Measurements from ENCODE around the gene PALS2. TPM values are rescaled to one million over a fixed set of nuclear protein-coding genes. Genes with fewer than 3 reads are reported as not detected.

PALS2 gene
- total and polyA plus RNA-seq, 2 of the 13 experiments (the other 11 are each of a cell fraction or from before 2014, with no cell fraction given) = 3.1 to 21.9 TPM

GRCh38 chr7:24549991-24550390 is 23.3 kb upstream of the PALS2 start (continued):
- TF ChIP-seq ZNF142 (CRISPR knock-in tag; IDR thresholded peaks at IDR 0.05) (no peak), NR1H2 (CRISPR knock-in tag; IDR thresholded peaks at IDR 0.05; ENCODE audit: borderline replicate concordance, low read depth) (no peak), ZSCAN12 (CRISPR knock-in tag; IDR thresholded peaks at IDR 0.05) (no peak), SSRP1 (CRISPR knock-in tag; IDR thresholded peaks at IDR 0.05) (no peak)

- no peak for TF ChIP-seq NFATC3 (CRISPR knock-in tag; IDR thresholded peaks at IDR 0.05)
- no peak for TF ChIP-seq ZBTB7A (CRISPR knock-in tag; IDR thresholded peaks at IDR 0.05)
- TF ChIP-seq ZBTB1 (CRISPR knock-in tag; IDR thresholded peaks at IDR 0.05; ENCODE audit: borderline replicate concordance) = no peak
- TF ChIP-seq ZNF17 (CRISPR knock-in tag; IDR thresholded peaks at IDR 0.05) = no peak
- no peak for TF ChIP-seq TIGD3 (CRISPR knock-in tag; IDR thresholded peaks at IDR 0.05; ENCODE audit: borderline replicate concordance)
- no peak for TF ChIP-seq ZKSCAN1 (IDR thresholded peaks at IDR 0.05; ENCODE audit: low read length)
- no peak for TF ChIP-seq IRX3 (CRISPR knock-in tag; IDR thresholded peaks at IDR 0.05; ENCODE audit: borderline replicate concordance, low read depth)
- TF ChIP-seq THAP8 (CRISPR knock-in tag; IDR thresholded peaks at IDR 0.05; ENCODE audit: borderline replicate concordance) = no peak
- no peak for TF ChIP-seq CERS6 (CRISPR knock-in tag; IDR thresholded peaks at IDR 0.05)
- TF ChIP-seq ZFP37 (CRISPR knock-in tag; IDR thresholded peaks at IDR 0.05; ENCODE audit: borderline replicate concordance) = no peak
- intact Hi-C loops (cut with micrococcal nuclease; ENCODE audit: unreplicated experiment) = no loop called here
- Histone ChIP-seq H4K20me1 (ENCODE audit: insufficient read depth, low read length) (no peaks in the 10 kb centered on the region), H3K27ac (ENCODE audit: extremely low read length, insufficient read depth, low read length) (no peak overlapping the region), H3K4me1 (ENCODE audit: insufficient read depth, low read length) (no peaks in the 10 kb centered on the region), H3K27me3 (ENCODE audit: control insufficient read depth in 1 of 2, insufficient read depth in 2 of 2, low read length in 2 of 2) (no peaks in the 10 kb centered on the region), H3K4me3 (replicated peaks in 1 of 3; ENCODE audit: insufficient read depth in 1 of 3, low read depth in 2 of 3, low read length in 3 of 3) (no peak overlapping the region), H2AFZ (ENCODE audit: low read length) (no peak overlapping the region), H3K4me2 (ENCODE audit: low read depth, low read length) (no peak overlapping the region), H3K36me3 (replicated peaks in 1 of 2; ENCODE audit: control insufficient read depth in 1 of 2, insufficient read depth in 2 of 2, low read length in 2 of 2) (no peaks in the 10 kb centered on the region), H3K9me3 (ENCODE audit: low read length) (no peaks in the 10 kb centered on the region), H3K79me2 (ENCODE audit: insufficient read depth, low read length) (no peaks in the 10 kb centered on the region), H3K9ac (ENCODE audit: insufficient read depth, low read depth, low read length) (no peak overlapping the region)
- ChIA-PET POLR2A (no interaction called here), CTCF (ENCODE audit: low intra/inter-chr PET ratio, low total read pairs) (no interaction called here)
- in situ Hi-C loops (cut with HindIII; ENCODE audit: extremely low pct_ligation_motif_present, low pct_unique_long_range_greater_than_20kb) = no loop called here
- no peak for ATAC-seq
- no TSS peak for BruUV-seq (replicated peaks)
- DNase-seq (ENCODE audit: low spot score) = no peak
- FAIRE-seq = no peak
Observed at GRCh38 chr7:24555184-24555583, 18.1 kb upstream of the PALS2 start.
